NCI-H146 treated with DMSO at 0.1 percent for 48 hours (cell line): ENCODE results near the gene PHC1.
"Not testable (repeated sequence)": the region's sequence is repeated elsewhere in the genome, so short reads cannot be mapped to it uniquely, and the experiment has no call there.

Experiments
- DNase-seq: peaks from one replicate; lab custom pipeline; 2025; ENCODE audit not compliant: unreplicated experiment; lab: John Stamatoyannopoulos, UW

Gene PHC1

GRCh38 chr12:8909752-8910151 is 4.6 kb upstream of the PHC1 start:
- DNase-seq, result no peak

GRCh38 chr12:8911606-8912268 is 2.6 kb upstream of the PHC1 start:
- DNase-seq, result no peak

- DNase-seq, result peak; percentile 73
Measured at GRCh38 chr12:8912914-8913313, 1.4 kb upstream of the PHC1 start.

- no peak for DNase-seq
Measured at GRCh38 chr12:8913702-8914032, 642 bp upstream of the PHC1 start.

- DNase-seq, result peak; percentile 87
Measured at GRCh38 chr12:8914716-8915526, 612 bp downstream of the PHC1 start.

GRCh38 chr12:8916154-8916553 is 1.8 kb downstream of the PHC1 start:
- no peak for DNase-seq

- no peak for DNase-seq
Measured at GRCh38 chr12:8917031-8917430, 2.7 kb downstream of the PHC1 start.

GRCh38 chr12:8917751-8918150 is 3.4 kb downstream of the PHC1 start:
- no peak for DNase-seq

- DNase-seq, result not testable (repeated sequence)
Measured at GRCh38 chr12:8919643-8920042, 5.3 kb downstream of the PHC1 start.

- no peak for DNase-seq
Measured at GRCh38 chr12:8922544-8922943, 8.2 kb downstream of the PHC1 start.

GRCh38 chr12:8930655-8931323 is 16.5 kb downstream of the PHC1 start:
- DNase-seq, result not testable (repeated sequence)

GRCh38 chr12:8932464-8932863 is 18.2 kb downstream of the PHC1 start:
- not testable (repeated sequence) for DNase-seq

- DNase-seq, result not testable (repeated sequence)
Measured at GRCh38 chr12:8934080-8934479, 19.8 kb downstream of the PHC1 start.

- no peak for DNase-seq
Measured at GRCh38 chr12:8936735-8937134, 22.4 kb downstream of the PHC1 start.

- DNase-seq, result not testable (repeated sequence)
Measured at GRCh38 chr12:8937842-8938442, 23.6 kb downstream of the PHC1 start.

- DNase-seq, result no peak
Measured at GRCh38 chr12:8941691-8942478, 27.6 kb downstream of the PHC1 start.

GRCh38 chr12:8943565-8944186 is 29.4 kb downstream of the PHC1 start:
- DNase-seq, result no peak

- no peak for DNase-seq
Measured at GRCh38 chr12:8946733-8947132, 32.4 kb downstream of the PHC1 start.

- DNase-seq, result no peak
Measured at GRCh38 chr12:8947737-8948136, 33.4 kb downstream of the PHC1 start.

- DNase-seq, result no peak
Measured at GRCh38 chr12:8948701-8949341, 34.5 kb downstream of the PHC1 start.
